GM12878 (cell line): ENCODE results near the gene CLDN5. TPM values are rescaled to one million over a fixed set of nuclear protein-coding genes. Genes with fewer than 3 reads are reported as not detected.

Source experiments
- ATAC-seq: fragments of 200-7000 bp; cut with Tn5 transposase; 3 replicates; pipeline ENCODE4 v1.9.1; 2020; ENCODE audit warnings: mild to moderate bottlenecking, moderate library complexity
- BruUV-seq: library from RNA; stranded (reverse); fragments of 400-500 nt; replicated peaks from 2 replicates; lab custom pipeline; 2021; lab: Mats Ljungman, UMichigan
- CTCF ChIA-PET: fragments of 300-600 bp; sonication (Branson Sonifier 250); formaldehyde crosslinking; extraction: SDS; loops from one replicate; lab custom pipeline; 2021; ENCODE audit warnings: inconsistent platforms; lab: Yijun Ruan, JAX
- POLR2A ChIA-PET: fragments of 350-600 bp; formaldehyde crosslinking; extraction: SDS; loops from one replicate; lab custom pipeline; 2021; ENCODE audit warnings: inconsistent platforms; lab: Charles Lee
- RAD21 ChIA-PET: fragments of 300-600 bp; sonication (Branson Sonifier 250); formaldehyde crosslinking; loops from one replicate; lab custom pipeline; 2023; ENCODE audit warnings: antibody characterized with exemption; ENCODE audit not compliant: unreplicated experiment; lab: Charles Lee
- SMC1A ChIA-PET: fragments of 300-600 bp; sonication (Branson Sonifier 250); formaldehyde crosslinking; loops from one replicate; lab custom pipeline; 2023; ENCODE audit not compliant: unreplicated experiment, uncharacterized antibody; lab: Charles Lee
- DNase-seq: peaks from one replicate; pipeline ENCODE4 v3.0.0-alpha.2; 2011; ENCODE audit warnings: low read depth, low spot score
- FAIRE-seq: peaks from 3 replicates; lab custom pipeline; 2011; peaks lifted over from hg19 to GRCh38; lab: Jason Lieb, UNC
- H2AFZ ChIP-seq: 2 replicates; pipeline ENCODE4 v1.6.0; 2011; ENCODE audit warnings: low read depth, low read length, control low read depth; ENCODE audit not compliant: control insufficient read depth
- H3K27ac ChIP-seq: 2 replicates; pipeline ENCODE4 v1.5.1; 2011; ENCODE audit warnings: control low read depth; ENCODE audit not compliant: control insufficient read depth, insufficient read depth
- H3K27me3 ChIP-seq, 2 experiments: replicated peaks in 1 of 2; 2 replicates each; pipeline versions ENCODE4 v1.6.0 to v1.6.1; 2011; ENCODE audit warnings: low read length in 1 of 2; ENCODE audit not compliant: control insufficient read depth in 2 of 2, insufficient read depth in 2 of 2
- H3K36me3 ChIP-seq, 2 experiments: 2 replicates each; pipeline ENCODE4 v1.5.1; 2011; ENCODE audit warnings: low read length in 1 of 2; ENCODE audit not compliant: control insufficient read depth in 2 of 2, insufficient read depth in 2 of 2
- H3K4me1 ChIP-seq: 2 replicates; pipeline ENCODE4 v1.6.1; 2011; ENCODE audit warnings: mild to moderate bottlenecking, low read length, moderate library complexity, mixed read lengths; ENCODE audit not compliant: control insufficient read depth, insufficient read depth
- H3K4me2 ChIP-seq: 2 replicates; pipeline ENCODE4 v1.6.0; 2011; ENCODE audit warnings: control low read depth; ENCODE audit not compliant: control insufficient read depth, insufficient read depth
- H3K4me3 ChIP-seq: fragments of 200-600 bp; sonication (generic); 2 replicates; pipeline ENCODE4 v1.5.1; 2016
- H3K79me2 ChIP-seq: 2 replicates; pipeline ENCODE4 v1.6.0; 2011; ENCODE audit warnings: low read length; ENCODE audit not compliant: control insufficient read depth, insufficient read depth
- H3K9ac ChIP-seq: 2 replicates; pipeline ENCODE4 v1.8.0; 2011; ENCODE audit warnings: low read length, control low read depth, mixed read lengths; ENCODE audit not compliant: control insufficient read depth, insufficient read depth
- H3K9me3 ChIP-seq: replicated peaks from 3 replicates; pipeline ENCODE4 v1.5.1; 2011; ENCODE audit warnings: mild to moderate bottlenecking, low read length; ENCODE audit not compliant: control insufficient read depth, insufficient read depth
- H4K20me1 ChIP-seq: 2 replicates; pipeline ENCODE4 v1.6.0; 2011; ENCODE audit not compliant: control insufficient read depth, insufficient read depth
- ATF3 ChIP-seq: IDR thresholded peaks from 2 replicates; pipeline ENCODE4 v1.6.1; 2011; ENCODE audit warnings: low read depth, mild to moderate bottlenecking, low read length, moderate library complexity, borderline replicate concordance; ENCODE audit errors: extremely low read depth
- BHLHE40 ChIP-seq, 2 experiments: fragments of 450-650 bp in 1 of 2; IDR thresholded peaks; 2 replicates each; pipeline ENCODE4 v1.6.1; 2011 to 2017; ENCODE audit warnings: low read depth in 2 of 2, borderline replicate concordance in 1 of 2, improper control_type of control experiment in 1 of 2, low read length in 1 of 2, mild to moderate bottlenecking in 1 of 2
- DPF2 ChIP-seq: fragments of 450-650 bp; IDR thresholded peaks from 2 replicates; pipeline ENCODE4 v1.6.1; 2017; ENCODE audit warnings: mild to moderate bottlenecking
- E2F8 ChIP-seq: fragments of 450-650 bp; IDR thresholded peaks from 2 replicates; pipeline ENCODE4 v1.6.1; 2018; ENCODE audit warnings: mild to moderate bottlenecking, low read depth, moderate library complexity; ENCODE audit not compliant: partially characterized antibody
- GATAD2B ChIP-seq: fragments of 450-650 bp; conservative IDR thresholded peaks from 2 replicates; pipeline ENCODE4 v1.6.1; 2017; ENCODE audit warnings: low read depth, mild to moderate bottlenecking, moderate library complexity
- KAT2A ChIP-seq: conservative IDR thresholded peaks from 2 replicates; pipeline ENCODE4 v1.6.1; 2011; ENCODE audit warnings: low read depth, low read length; ENCODE audit not compliant: control insufficient read depth
- KDM1A ChIP-seq: fragments of 200-600 bp; sonication (generic); IDR thresholded peaks from 2 replicates; pipeline ENCODE4 v1.6.1; 2016; ENCODE audit warnings: borderline replicate concordance
- MTA3 ChIP-seq: IDR thresholded peaks from 2 replicates; pipeline ENCODE4 v1.6.1; 2012; ENCODE audit warnings: low read length, inconsistent platforms, borderline replicate concordance
- PAX5 ChIP-seq: IDR thresholded peaks from 2 replicates; pipeline ENCODE4 v1.6.1; 2011; ENCODE audit warnings: low read depth, low read length, borderline replicate concordance
- PAX8 ChIP-seq: fragments of 450-650 bp; IDR thresholded peaks from 2 replicates; pipeline ENCODE4 v1.6.1; 2017; ENCODE audit warnings: mild to moderate bottlenecking, moderate library complexity
- RCOR1 ChIP-seq: conservative IDR thresholded peaks from 2 replicates; pipeline ENCODE4 v1.6.1; 2012; ENCODE audit warnings: low read depth, low read length, improper control_type of control experiment
- SIN3A ChIP-seq: IDR thresholded peaks from 2 replicates; pipeline ENCODE4 v1.6.1; 2012; ENCODE audit warnings: low read depth, low read length, improper control_type of control experiment
- SUPT20H ChIP-seq: IDR thresholded peaks from 2 replicates; pipeline ENCODE4 v1.6.1; 2011; ENCODE audit warnings: low read depth, mild to moderate bottlenecking, low read length, moderate library complexity, borderline replicate concordance; ENCODE audit not compliant: control insufficient read depth
- TAF1 ChIP-seq: IDR thresholded peaks from 2 replicates; pipeline ENCODE4 v1.6.1; 2011; ENCODE audit warnings: mild to moderate bottlenecking, low read depth, low read length, borderline replicate concordance
- ZNF207 ChIP-seq: fragments of 450-650 bp; IDR thresholded peaks from 2 replicates; pipeline ENCODE4 v1.6.1; 2014; ENCODE audit warnings: antibody characterized with exemption, mild to moderate bottlenecking, borderline replicate concordance
- WGBS: methylation state at CpG from one replicate; pipeline ENCODE4 v1.1.6; 2016; ENCODE audit warnings: low lambda C conversion rate; ENCODE audit not compliant: insufficient replicate concordance, insufficient coverage; ENCODE audit errors: missing lambda C conversion rate; 5-methylcytosine and 5-hydroxymethylcytosine counted together
- in situ Hi-C: fragments of 300-500 bp; cut with MboI; formaldehyde crosslinking; loops from 9 replicates; pipeline ENCODE4 v1.14.3; 2018; ENCODE audit warnings: mixed read lengths
- intact Hi-C: fragments of 100-400 bp; cut with micrococcal nuclease; formaldehyde crosslinking; loops from one replicate; pipeline ENCODE4 v1.14.2; 2022; ENCODE audit not compliant: unreplicated experiment
- polyA plus RNA-seq, 11 experiments: library from polyadenylated mRNA; depleted of rRNA in 4 of 11; unstranded in 6 of 11; stranded (reverse) in 5 of 11; fragments of >200 nt; fragmentation: Nextera tagmentation in 4 of 11; fragmentation: Illumina TruSeq in 1 of 11; extraction: Ambion mirVana in 4 of 11; extraction: Trizol in 1 of 11; gene quantifications; 1 replicate in 1 of 11; 2 replicates in 10 of 11; pipeline versions ENCODE4 v1.2.1 to v1.2.3, GENCODE V29; 2011 to 2016; ENCODE audit warnings: inconsistent platforms in 2 of 11, missing spikeins in 2 of 11, low read depth in 1 of 11
- total RNA-seq, 4 experiments: library from RNA; depleted of rRNA in 3 of 4; stranded (reverse); fragments of >200 nt in 3 of 4; fragmentation: Illumina TruSeq in 1 of 4; extraction: Trizol in 1 of 4; gene quantifications; 2 replicates each; pipeline versions ENCODE4 v1.2.1 to v1.2.3, GENCODE V29; 2013 to 2021

The CLDN5 gene
- total and polyA plus RNA-seq, 10 of the 15 experiments (the other 5 are each of a cell fraction or from before 2014, with no cell fraction given), result 0.15 TPM; not detected in 9

GRCh38 chr22:19501897-19502447, 22.2 kb downstream of the CLDN5 start (continued):
- no peak for TF ChIP-seq E2F8

GRCh38 chr22:19499880-19500242, 24.3 kb downstream of the CLDN5 start:
- no TSS peak for BruUV-seq
- Histone ChIP-seq H3K36me3 (peaks cover 11 to 22% of the 10 kb centered on the region in 2 experiments; a peak in 3 of 4 replicates), H3K27me3 (no peaks in the 10 kb centered on the region), H3K9ac (no peak overlapping the region), H3K9me3 (no peaks in the 10 kb centered on the region), H3K4me3 (no peak overlapping the region), H3K27ac (no peak overlapping the region), H3K4me2 (no peak overlapping the region), H3K79me2 (no peaks in the 10 kb centered on the region), H4K20me1 (no peaks in the 10 kb centered on the region), H2AFZ (no peak overlapping the region), H3K4me1 (no peaks in the 10 kb centered on the region)
- ChIA-PET CTCF (no interaction called here), POLR2A (no interaction called here), SMC1A (no interaction called here), RAD21 (no interaction called here)
- ATAC-seq (no peak), DNase-seq (no peak), FAIRE-seq (no peak)
- in situ Hi-C loops, result no loop called here
- intact Hi-C loops, result no loop called here
- TF ChIP-seq ATF3, result no peak
- no peak for TF ChIP-seq GATAD2B
- no peak for TF ChIP-seq KAT2A
- no peak for TF ChIP-seq SUPT20H
- no peak for TF ChIP-seq PAX8
- no peak for TF ChIP-seq BHLHE40 (IDR thresholded peaks at IDR 0.05; ENCODE audit: borderline replicate concordance in 1 of 2, low read depth in 2 of 2, low read length in 1 of 2)
- TF ChIP-seq PAX5, result no peak
- no peak for TF ChIP-seq RCOR1
- no peak for TF ChIP-seq SIN3A
- no peak for TF ChIP-seq TAF1
- no peak for TF ChIP-seq MTA3
- no peak for TF ChIP-seq KDM1A
- TF ChIP-seq ZNF207, result no peak
- TF ChIP-seq DPF2, result no peak
- WGBS, result 98% methylated on average over 4 of the region's 4 CpGs
